ENCODE measurements around the gene IFT52.

- no peak for TF ChIP-seq CTCF (IDR thresholded peaks at IDR 0.05; ENCODE audit: poor library complexity)
- no peak for TF ChIP-seq EZH2 (IDR thresholded peaks at IDR 0.05; ENCODE audit: borderline replicate concordance)
- TF ChIP-seq EZH2phosphoT487 (IDR thresholded peaks at IDR 0.05; ENCODE audit: low read depth, severe bottlenecking, unreplicated experiment), result no peak
Measured at GRCh38 chr20:43549416-43550065, 41.2 kb upstream of the IFT52 start.

Data from hepatocyte (in vitro differentiated cells).